Testis (tissue), 5 donors: Measurements from ENCODE around the gene BARX2. TPM values are rescaled to one million over a fixed set of nuclear protein-coding genes. Genes with fewer than 3 reads are reported as not detected.
"Not testable (repeated sequence)": the region's sequence is repeated elsewhere in the genome, so short reads cannot be mapped to it uniquely, and the experiment has no call there.

Experiments used
- DNase-seq: peaks from one replicate; pipeline ENCODE4 v3.0.0-alpha.2; 2019
- H3K27ac ChIP-seq, 2 donors: fragments of 200-600 bp; sonication (generic); one replicate each; pipeline ENCODE4 v1.5.1; 2019
- H3K27me3 ChIP-seq: fragments of 200-600 bp; sonication (generic); one replicate; pipeline ENCODE4 v1.5.1; 2019
- H3K36me3 ChIP-seq: fragments of 200-600 bp; sonication (generic); one replicate; pipeline ENCODE4 v1.5.1; 2017; ENCODE audit warnings: low read depth; ENCODE audit errors: missing control alignments
- H3K4me1 ChIP-seq: fragments of 200-600 bp; sonication (generic); one replicate; pipeline ENCODE4 v1.5.1; 2019
- H3K4me3 ChIP-seq, 2 donors: fragments of 200-600 bp; sonication (generic); one replicate each; pipeline ENCODE4 v1.5.1; 2017 to 2019
- H3K9me3 ChIP-seq: fragments of 200-600 bp; sonication (generic); one replicate; pipeline ENCODE4 v1.5.1; 2017
- POLR2A ChIP-seq: fragments of 450-650 bp; IDR thresholded peaks from one replicate; pipeline ENCODE4 v1.6.1; 2017; ENCODE audit warnings: antibody characterized with exemption, mild to moderate bottlenecking, moderate library complexity
- WGBS, 2 donors: methylation state at CpG; one replicate each; pipeline ENCODE4 v1.1.5; 2018; 5-methylcytosine and 5-hydroxymethylcytosine counted together
- intact Hi-C: fragments of 100-400 bp; cut with DNase I; formaldehyde crosslinking; loops from one replicate; pipeline ENCODE4 v1.15.1; 2023; ENCODE audit warnings: low total_unique reads
- long read RNA-seq, 2 donors: transcript quantifications; one replicate each; lab custom pipeline, GENCODE V29; 2026
- polyA plus RNA-seq: library from polyadenylated mRNA; stranded (reverse); fragments of 350-450 nt; fragmentation: Illumina TruSeq; extraction: RNeasy Lipid Tissue Mini Kit (QIAGEN cat#74804); gene quantifications from one replicate; pipeline ENCODE4 v1.2.3, GENCODE V29; 2014; ENCODE audit warnings: low read depth, low replicate concordance; ENCODE audit not compliant: insufficient read depth
- total RNA-seq, 2 donors: library from RNA; depleted of rRNA; stranded (reverse); fragments of >200 nt; gene quantifications; one replicate each; pipeline ENCODE4 v1.2.3, GENCODE V29; 2016
- TF ChIP-seq, protein P1 (sequence below), 3 experiments: fragments of 450-650 bp in 2 of 3; fragments of 200-600 bp in 1 of 3; sonication (generic) in 1 of 3; IDR thresholded peaks; one replicate each; pipeline ENCODE4 v1.5.1; 2016 to 2019; ENCODE audit warnings: antibody characterized with exemption in 3 of 3, mild to moderate bottlenecking in 2 of 3, moderate library complexity in 1 of 3

The BARX2 gene, protein sequence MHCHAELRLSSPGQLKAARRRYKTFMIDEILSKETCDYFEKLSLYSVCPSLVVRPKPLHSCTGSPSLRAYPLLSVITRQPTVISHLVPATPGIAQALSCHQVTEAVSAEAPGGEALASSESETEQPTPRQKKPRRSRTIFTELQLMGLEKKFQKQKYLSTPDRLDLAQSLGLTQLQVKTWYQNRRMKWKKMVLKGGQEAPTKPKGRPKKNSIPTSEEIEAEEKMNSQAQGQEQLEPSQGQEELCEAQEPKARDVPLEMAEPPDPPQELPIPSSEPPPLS
- total RNA-seq (1 to 10 TPM; 4.3 to 4.5 TPM), polyA plus RNA-seq (5.0 TPM)
- long read RNA-seq, donor 1 = 0 reads
- long read RNA-seq, donor 2, partial matches to known transcripts = 0 of 1 reads
- long read RNA-seq, donor 2, other reads (novel, unspliced or antisense) = 0 of 1 reads

DNA sequence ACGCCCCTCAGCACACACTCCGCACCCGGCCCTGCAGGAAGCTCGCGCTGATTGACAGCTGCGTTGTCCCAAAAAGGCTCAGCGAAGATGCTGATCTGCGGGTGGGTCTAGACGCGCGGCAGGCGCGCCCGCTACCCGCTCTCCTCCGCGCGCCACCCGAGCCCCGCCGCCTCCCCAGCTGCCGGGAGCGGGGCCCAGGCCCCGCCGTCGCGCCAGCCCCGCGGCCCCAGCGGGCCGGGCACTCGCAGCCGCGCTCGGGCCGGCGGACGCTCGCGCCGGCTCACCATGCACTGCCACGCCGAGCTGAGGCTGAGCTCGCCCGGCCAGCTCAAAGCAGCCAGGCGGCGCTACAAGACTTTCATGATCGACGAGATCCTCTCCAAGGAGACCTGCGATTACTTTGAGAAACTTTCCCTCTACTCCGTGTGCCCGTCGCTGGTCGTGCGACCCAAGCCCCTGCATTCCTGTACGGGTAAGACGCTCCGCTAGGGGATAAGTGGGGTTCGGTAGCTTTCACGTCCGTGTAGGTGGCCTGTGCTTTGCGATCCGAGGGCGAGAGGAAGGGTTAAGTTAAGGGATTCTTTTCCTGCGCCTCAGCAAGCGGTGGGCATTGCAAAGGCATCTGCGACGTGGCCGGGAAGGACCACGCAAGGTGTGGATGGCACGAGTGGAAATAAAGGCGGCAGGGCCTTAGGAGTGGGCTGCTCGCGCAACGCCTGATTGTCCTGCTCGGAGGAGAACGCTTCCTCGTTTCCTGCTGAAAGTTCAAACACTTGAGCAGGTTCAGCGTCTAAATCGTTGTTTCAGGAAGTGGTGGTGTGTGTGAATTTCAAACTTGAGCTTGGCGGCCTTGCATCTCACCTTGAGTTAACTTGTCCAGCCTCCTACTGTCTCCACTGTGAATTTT is at the start of gene BARX2:
TSS of gene BARX2 (plus strand) at position 98 of the 907 bp plus-strand sequence. CDS start at position 286, 188 bp downstream.
- no peaks in the 10 kb centered on the region for H3K9me3 ChIP-seq
- TF ChIP-seq POLR2A = no peak
- TF ChIP-seq, protein P1, sequence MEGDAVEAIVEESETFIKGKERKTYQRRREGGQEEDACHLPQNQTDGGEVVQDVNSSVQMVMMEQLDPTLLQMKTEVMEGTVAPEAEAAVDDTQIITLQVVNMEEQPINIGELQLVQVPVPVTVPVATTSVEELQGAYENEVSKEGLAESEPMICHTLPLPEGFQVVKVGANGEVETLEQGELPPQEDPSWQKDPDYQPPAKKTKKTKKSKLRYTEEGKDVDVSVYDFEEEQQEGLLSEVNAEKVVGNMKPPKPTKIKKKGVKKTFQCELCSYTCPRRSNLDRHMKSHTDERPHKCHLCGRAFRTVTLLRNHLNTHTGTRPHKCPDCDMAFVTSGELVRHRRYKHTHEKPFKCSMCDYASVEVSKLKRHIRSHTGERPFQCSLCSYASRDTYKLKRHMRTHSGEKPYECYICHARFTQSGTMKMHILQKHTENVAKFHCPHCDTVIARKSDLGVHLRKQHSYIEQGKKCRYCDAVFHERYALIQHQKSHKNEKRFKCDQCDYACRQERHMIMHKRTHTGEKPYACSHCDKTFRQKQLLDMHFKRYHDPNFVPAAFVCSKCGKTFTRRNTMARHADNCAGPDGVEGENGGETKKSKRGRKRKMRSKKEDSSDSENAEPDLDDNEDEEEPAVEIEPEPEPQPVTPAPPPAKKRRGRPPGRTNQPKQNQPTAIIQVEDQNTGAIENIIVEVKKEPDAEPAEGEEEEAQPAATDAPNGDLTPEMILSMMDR (IDR thresholded peaks at IDR 0.05) = peak in 2 of 3 experiments; percentile 22 to 45
- H3K4me3 ChIP-seq = peak within 1 kb of the TSS; percentile 32 to 51
- peaks cover 23% of the 10 kb centered on the region for H3K4me1 ChIP-seq
- peak; percentile 82 for DNase-seq
- intact Hi-C loops = no loop called here
- WGBS, 2 donors = 3 to 4% methylated on average over 30 to 56 of the region's 81 CpGs
- no peaks in the 10 kb centered on the region for H3K27me3 ChIP-seq
- H3K36me3 ChIP-seq = no peaks in the 10 kb centered on the region
- no peak within 1 kb of the TSS for H3K27ac ChIP-seq

DNA sequence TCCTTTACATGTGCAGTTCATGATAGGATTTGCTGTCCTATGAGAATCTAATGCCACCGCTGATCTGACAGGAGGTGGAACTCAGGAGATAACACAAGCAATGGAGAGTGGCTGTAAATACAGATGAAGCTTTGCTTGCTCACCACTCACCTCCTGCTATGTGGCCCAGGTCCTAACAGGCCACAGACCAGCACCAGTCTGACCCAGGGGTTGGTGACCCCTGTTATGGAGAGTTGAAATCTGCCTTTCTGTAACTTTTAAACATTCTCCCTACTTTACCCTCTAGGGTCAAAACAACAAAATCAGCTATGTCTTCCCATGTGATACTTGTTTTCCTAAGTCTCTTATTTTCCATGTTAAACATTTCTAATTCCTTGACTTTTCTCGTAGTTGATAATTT is 48.7 kb upstream of the BARX2 start:
- H3K4me3 ChIP-seq = no peak overlapping the region
- no peaks in the 10 kb centered on the region for H3K4me1 ChIP-seq
- intact Hi-C loops = loop anchor here (10.0 kb wide), 1 partner anchor 202 kb away; no protein-coding TSS in a partner anchor
- no peaks in the 10 kb centered on the region for H3K9me3 ChIP-seq
- no peak for DNase-seq
- H3K27me3 ChIP-seq = no peaks in the 10 kb centered on the region
- WGBS, 2 donors = 96 to 98% methylated on average over 2 of the region's 2 CpGs
- no peaks in the 10 kb centered on the region for H3K36me3 ChIP-seq
- no peak overlapping the region for H3K27ac ChIP-seq
- TF ChIP-seq, protein P1 (IDR thresholded peaks at IDR 0.05) = no peak
- TF ChIP-seq POLR2A = no peak

DNA sequence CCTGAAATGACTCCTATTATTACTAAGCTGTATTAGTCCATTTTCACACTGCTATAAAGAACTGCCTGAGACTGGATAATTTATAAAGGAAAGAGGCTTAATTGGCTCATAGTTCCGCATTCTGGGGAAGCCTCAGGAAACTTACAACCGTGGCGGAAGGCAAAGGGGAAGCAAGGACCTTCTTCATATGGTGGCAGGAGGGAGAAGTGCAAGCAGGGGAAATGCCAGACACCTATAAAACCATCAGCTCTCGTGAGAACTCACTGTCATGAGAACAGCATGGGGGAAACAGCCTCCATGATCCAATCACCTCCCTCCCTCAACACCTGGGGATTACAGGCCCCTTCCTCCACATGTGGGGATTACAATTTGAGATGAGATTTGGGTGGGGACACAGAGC is 47.9 kb upstream of the BARX2 start:
- not testable (repeated sequence) for H3K36me3 ChIP-seq, H3K4me1 ChIP-seq, H3K4me3 ChIP-seq, H3K9me3 ChIP-seq, H3K27me3 ChIP-seq, DNase-seq, H3K27ac ChIP-seq
- intact Hi-C loops = loop anchor here (10.0 kb wide), 1 partner anchor 203 kb away; no protein-coding TSS in a partner anchor
- WGBS, 2 donors = 79 to 91% methylated on average over 4 of the region's 4 CpGs

DNA sequence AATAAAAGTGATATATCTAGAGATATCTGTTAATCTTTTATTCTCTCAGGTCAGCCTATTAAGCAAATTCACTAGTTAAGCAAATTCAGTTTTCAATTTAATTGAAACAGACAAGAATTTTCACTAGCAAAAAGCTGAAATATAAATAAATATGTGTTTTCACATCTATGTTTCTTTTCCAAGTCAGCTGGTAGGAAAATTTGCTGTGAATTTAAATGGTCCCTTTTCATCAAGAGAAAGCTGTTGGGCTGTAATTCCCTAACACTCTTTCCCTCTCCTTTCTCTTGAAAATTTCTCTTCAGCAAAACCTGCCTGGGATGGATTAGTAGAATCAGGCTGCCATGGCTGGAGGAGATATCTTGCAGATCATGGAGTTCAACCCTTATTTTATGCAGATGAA is 46.9 kb upstream of the BARX2 start:
- H3K4me1 ChIP-seq = no peaks in the 10 kb centered on the region
- no peaks in the 10 kb centered on the region for H3K36me3 ChIP-seq
- H3K27me3 ChIP-seq = no peaks in the 10 kb centered on the region
- H3K27ac ChIP-seq = no peak overlapping the region
- no peak for TF ChIP-seq POLR2A
- TF ChIP-seq, protein P1 (IDR thresholded peaks at IDR 0.05) = no peak
- no peaks in the 10 kb centered on the region for H3K9me3 ChIP-seq
- no peak for DNase-seq
- intact Hi-C loops = loop anchor here (10.0 kb wide), 1 partner anchor 204 kb away; no protein-coding TSS in a partner anchor
- H3K4me3 ChIP-seq = no peak overlapping the region

DNA sequence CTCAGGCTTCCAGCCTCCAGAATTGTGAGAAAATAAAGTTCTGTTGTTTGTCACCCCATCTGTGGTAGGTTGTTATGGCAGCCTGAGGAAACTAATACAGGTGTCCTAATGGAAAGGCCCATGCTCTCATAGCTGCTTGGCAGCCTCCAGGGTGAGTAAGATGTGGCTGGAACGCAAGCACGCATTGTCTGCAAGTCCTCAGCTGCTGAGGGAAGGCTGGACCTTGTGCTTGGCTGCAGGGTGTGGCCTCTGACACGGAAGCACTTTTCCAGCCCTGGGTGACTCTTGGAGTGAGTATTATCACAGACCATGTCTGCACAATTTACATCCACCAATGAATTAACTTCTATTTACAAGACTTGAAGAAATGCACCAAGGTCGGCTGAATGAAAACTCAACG is 44.4 kb upstream of the BARX2 start:
- H3K9me3 ChIP-seq = no peaks in the 10 kb centered on the region
- no peak overlapping the region for H3K4me3 ChIP-seq
- H3K27ac ChIP-seq = no peak overlapping the region
- no peak for DNase-seq
- H3K36me3 ChIP-seq = no peaks in the 10 kb centered on the region
- intact Hi-C loops = no loop called here
- no peaks in the 10 kb centered on the region for H3K27me3 ChIP-seq
- H3K4me1 ChIP-seq = no peaks in the 10 kb centered on the region
- no peak for TF ChIP-seq POLR2A
- TF ChIP-seq, protein P1 (IDR thresholded peaks at IDR 0.05) = no peak
- WGBS, 2 donors = 92 to 95% methylated on average over 5 of the region's 5 CpGs
